ENCODE measurements around the gene YY1.
A peak's percentile ranks its signal among the peaks of the same experiment; 100 is the strongest.
"Not testable (repeated sequence)": the region's sequence is repeated elsewhere in the genome, so short reads cannot be mapped to it uniquely, and the experiment has no call there.

The YY1 gene

DNA sequence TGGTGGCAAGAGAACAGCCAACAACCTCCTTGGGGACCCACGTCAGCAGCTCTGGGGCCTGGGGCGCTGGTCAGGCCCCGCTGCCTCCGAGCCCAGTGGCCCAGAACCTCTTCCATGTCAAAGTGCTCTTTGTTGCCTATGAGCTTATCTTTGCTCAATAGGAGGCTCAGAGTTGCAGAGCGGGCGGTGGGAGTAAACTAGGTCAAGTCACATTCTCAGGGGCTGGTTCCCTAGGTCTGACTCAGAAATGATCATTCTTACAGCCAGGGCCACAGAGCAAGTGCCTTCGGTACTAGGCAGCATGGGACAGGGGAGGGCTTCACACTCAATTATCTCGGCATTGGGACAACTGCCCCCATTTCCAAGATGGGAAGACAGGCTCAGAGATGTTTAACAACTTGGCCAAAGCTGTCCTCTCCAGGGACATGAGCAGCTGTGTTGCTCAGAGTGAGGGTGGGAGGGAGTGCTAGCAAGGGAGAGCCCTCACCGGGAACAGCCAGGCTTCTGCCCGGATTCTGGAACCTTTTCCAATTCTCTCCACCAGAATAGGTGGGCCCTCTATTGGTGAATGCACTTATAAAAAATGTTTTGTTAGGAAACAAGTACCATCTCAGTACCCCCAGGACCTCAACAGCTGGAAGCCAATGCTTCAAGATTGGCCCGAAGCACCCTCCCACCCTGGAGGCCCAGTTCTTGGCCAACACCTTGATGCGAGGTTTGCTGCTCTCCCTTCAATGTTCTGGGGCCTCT lies 55.4 kb downstream of the YY1 start:
- Histone ChIP-seq H3K27me3 (ENCODE audit: low read depth, low read length) (no peaks in the 10 kb centered on the region), H3K9me3 (ENCODE audit: control insufficient read depth in 1 of 2, low read length in 2 of 2) (no peaks in the 10 kb centered on the region), H3K36me3 (ENCODE audit: control insufficient read depth in 1 of 2, insufficient read depth in 2 of 2, low read length in 2 of 2) (peaks cover 0 to 15% of the 10 kb centered on the region in 2 donors), H3K4me3 (ENCODE audit: low read depth in 1 of 2, low read length in 2 of 2) (no peak overlapping the region), H3K4me1 (ENCODE audit: control insufficient read depth in 1 of 2, insufficient read depth in 2 of 2, low read length in 2 of 2) (peaks cover 4 to 23% of the 10 kb centered on the region in 2 donors), H3K27ac (ENCODE audit: low read length) (no peak overlapping the region)

DNA sequence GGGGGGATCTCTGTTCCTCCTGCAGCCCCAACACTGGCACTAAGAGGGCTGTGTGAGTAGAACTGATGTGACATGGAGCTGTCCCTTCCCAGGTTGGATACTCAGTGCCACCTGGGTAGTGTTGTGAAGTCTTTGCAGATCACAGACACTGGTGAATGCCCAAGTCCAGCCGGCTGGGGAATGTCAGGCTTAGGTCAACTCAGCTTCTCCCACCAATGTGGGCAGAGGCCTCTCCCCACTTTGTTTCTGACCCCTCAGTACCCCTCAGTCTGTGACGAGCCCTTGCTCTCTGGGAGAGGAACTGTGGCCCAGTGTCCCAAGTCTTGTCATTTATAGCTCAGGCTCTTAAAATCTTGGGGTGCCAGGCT lies 56.0 kb downstream of the YY1 start:
- no peak overlapping the region for H3K27ac ChIP-seq (ENCODE audit: low read length)
- no peaks in the 10 kb centered on the region for H3K9me3 ChIP-seq (ENCODE audit: control insufficient read depth in 1 of 2, low read length in 2 of 2)

DNA sequence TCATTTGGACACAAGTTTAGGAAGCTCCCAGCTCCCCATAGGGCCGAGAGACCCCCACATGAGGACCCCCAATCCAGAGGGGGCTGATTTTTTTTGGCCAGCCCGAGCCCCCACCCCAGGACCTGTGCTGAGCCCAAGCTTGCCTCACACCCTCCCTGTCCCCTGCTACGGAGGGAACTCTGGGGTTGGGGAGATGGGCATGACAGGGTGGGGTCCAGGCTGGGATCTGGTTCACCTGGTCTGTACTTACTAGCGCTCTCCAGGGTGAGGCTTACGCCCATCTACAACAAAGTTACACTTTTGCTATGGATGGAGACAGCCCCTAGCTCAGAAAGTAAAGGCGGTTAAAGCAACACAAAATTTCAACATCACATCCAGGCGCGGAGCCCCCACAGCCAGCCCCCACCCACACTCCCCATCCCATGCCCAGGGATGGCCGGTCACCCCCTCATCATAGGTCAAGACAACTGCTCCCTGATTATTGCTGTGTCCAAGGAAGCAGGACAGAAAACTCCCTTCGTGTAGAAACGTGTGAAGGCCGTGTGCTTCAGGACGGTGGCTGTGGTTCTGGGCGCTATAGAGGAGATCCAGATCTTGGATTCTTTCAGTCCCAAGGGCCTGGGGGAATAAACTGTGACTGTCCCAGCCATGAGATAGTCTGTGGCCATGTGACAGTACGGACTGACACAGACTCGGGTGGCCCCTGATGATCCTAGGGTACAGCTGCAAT lies 56.6 kb downstream of the YY1 start:
- H3K36me3 ChIP-seq (ENCODE audit: control insufficient read depth in 1 of 2, insufficient read depth in 2 of 2, low read length in 2 of 2) = peaks cover 0 to 15% of the 10 kb centered on the region in 2 donors
- H3K9me3 ChIP-seq (ENCODE audit: control insufficient read depth in 1 of 2, low read length in 2 of 2) = no peaks in the 10 kb centered on the region
- H3K27me3 ChIP-seq (ENCODE audit: low read depth, low read length) = no peaks in the 10 kb centered on the region
- H3K27ac ChIP-seq (ENCODE audit: low read length) = no peak overlapping the region
- peaks cover 4 to 23% of the 10 kb centered on the region in 2 donors for H3K4me1 ChIP-seq (ENCODE audit: control insufficient read depth in 1 of 2, insufficient read depth in 2 of 2, low read length in 2 of 2)
- H3K4me3 ChIP-seq (ENCODE audit: low read depth in 1 of 2, low read length in 2 of 2) = no peak overlapping the region

More for the DNA sequence above, 56.0 kb downstream of the YY1 start:
- H3K4me3 ChIP-seq (ENCODE audit: low read depth in 1 of 2, low read length in 2 of 2) = no peak overlapping the region
- H3K4me1 ChIP-seq (ENCODE audit: control insufficient read depth in 1 of 2, insufficient read depth in 2 of 2, low read length in 2 of 2) = peaks cover 4 to 23% of the 10 kb centered on the region in 2 donors
- H3K36me3 ChIP-seq (ENCODE audit: control insufficient read depth in 1 of 2, insufficient read depth in 2 of 2, low read length in 2 of 2) = peaks cover 0 to 15% of the 10 kb centered on the region in 2 donors
- H3K27me3 ChIP-seq (ENCODE audit: low read depth, low read length) = no peaks in the 10 kb centered on the region

DNA sequence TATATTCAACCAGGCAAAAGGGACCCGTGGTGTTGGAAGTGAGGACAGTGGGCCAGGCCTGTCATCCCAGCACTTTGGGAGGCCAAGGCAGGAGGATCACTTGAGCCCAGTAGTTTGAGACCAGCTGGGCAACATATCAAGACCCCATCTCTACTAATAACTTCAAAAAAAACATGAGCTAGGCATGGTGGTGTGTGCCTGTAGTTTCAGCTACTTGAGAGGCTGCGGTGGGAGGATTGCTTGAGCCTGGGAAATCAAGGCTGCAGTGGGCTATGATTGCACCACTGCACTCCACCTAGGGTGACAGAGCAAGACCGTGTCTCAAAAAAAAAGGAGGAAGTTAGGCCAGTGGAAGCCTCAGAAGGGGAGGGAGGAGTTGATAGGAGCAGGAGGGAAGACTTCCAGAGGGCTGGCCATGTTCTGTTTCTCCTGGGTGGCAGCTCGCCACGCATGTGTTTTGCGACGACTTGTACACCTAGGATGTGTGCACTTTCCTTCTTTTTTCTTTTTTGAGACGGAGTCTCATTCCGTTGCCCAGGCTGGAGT lies 57.2 kb downstream of the YY1 start:
- Histone ChIP-seq H3K9me3 (ENCODE audit: control insufficient read depth in 1 of 2, low read length in 2 of 2) (no peaks in the 10 kb centered on the region), H3K36me3 (ENCODE audit: control insufficient read depth in 1 of 2, insufficient read depth in 2 of 2, low read length in 2 of 2) (peaks cover 0 to 14% of the 10 kb centered on the region in 2 donors), H3K4me3 (ENCODE audit: low read depth in 1 of 2, low read length in 2 of 2) (no peak overlapping the region), H3K27ac (ENCODE audit: low read length) (no peak overlapping the region), H3K4me1 (ENCODE audit: control insufficient read depth in 1 of 2, insufficient read depth in 2 of 2, low read length in 2 of 2) (peaks cover 4 to 23% of the 10 kb centered on the region in 2 donors), H3K27me3 (ENCODE audit: low read depth, low read length) (no peaks in the 10 kb centered on the region)

DNA sequence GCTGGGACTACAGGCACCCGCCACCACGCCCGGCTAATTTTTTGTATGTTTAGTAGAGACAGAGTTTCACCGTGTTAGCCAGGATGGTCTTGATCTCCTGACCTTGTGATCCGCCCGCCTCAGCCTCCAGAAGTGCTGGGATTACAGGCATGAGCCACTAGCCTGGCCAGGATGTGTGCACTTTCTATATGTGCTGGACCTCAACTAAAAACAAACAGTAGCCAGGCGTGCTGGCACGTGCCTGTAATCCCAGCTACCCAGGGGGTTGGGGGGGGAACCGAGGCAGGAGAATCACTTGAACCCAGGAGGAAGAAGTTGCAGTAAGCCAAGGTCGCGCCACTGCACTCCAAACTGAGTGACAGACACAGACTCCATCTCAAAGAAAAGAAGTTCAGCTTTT lies 57.8 kb downstream of the YY1 start:
- not testable (repeated sequence) for H3K27me3 ChIP-seq (ENCODE audit: low read depth, low read length); H3K9me3 ChIP-seq (ENCODE audit: control insufficient read depth in 1 of 2, low read length in 2 of 2); H3K36me3 ChIP-seq (ENCODE audit: control insufficient read depth in 1 of 2, insufficient read depth in 2 of 2, low read length in 2 of 2); H3K27ac ChIP-seq (ENCODE audit: low read length)
- peak overlapping the region in 1 of 2 donors; percentile 39 for H3K4me3 ChIP-seq (ENCODE audit: low read depth in 1 of 2, low read length in 2 of 2)
- peaks cover 4 to 23% of the 10 kb centered on the region in 2 donors for H3K4me1 ChIP-seq (ENCODE audit: control insufficient read depth in 1 of 2, insufficient read depth in 2 of 2, low read length in 2 of 2)

DNA sequence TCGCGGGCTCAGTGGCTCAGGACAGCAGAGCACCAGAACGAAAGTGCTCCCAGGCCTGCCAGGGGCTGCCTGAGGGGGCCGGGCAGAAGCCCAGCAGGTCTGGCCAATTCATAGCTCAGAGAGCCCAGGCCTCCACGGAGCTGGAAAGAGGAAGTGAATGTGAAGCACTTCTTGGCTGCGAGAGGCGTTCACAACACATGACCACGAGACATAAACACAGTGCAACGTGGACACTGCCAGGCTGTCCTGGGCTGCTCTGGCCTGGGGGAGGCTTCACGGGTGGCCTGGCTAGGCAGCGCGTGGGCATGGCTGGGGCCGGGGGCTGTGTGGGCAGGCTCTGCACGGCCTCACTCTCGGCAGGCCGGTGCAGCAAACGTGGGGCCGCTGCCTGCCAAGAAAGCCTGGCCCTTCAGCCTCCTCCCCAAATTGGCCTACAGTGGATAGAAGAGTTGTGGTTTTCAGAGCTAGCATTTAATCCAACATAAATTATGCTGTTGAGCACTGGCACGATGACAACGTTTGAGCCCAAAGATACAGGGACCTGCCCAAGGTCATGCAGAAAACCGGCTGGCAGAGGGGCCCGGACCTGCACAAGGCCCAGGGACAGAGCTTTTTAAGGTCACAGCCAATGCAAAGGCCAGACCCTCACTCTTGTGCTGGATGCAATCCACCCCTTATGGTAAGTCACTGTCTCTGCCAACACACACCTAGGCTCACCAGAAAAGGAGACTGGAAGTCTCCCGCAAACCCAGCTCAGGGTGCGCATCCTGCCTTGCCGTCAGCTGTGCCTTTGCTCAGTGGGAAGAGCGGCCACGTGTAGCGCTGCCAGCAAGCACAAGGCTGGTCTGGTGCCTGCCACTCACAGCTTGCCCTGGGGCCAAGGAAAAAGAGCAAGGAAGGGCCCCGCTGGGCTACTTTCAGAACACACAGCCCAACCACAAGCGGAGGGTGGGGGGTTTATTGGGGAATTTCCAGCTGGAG lies 58.7 kb downstream of the YY1 start:
- Histone ChIP-seq H3K4me1 (ENCODE audit: control insufficient read depth in 1 of 2, insufficient read depth in 2 of 2, low read length in 2 of 2) (peaks cover 4 to 23% of the 10 kb centered on the region in 2 donors), H3K4me3 (ENCODE audit: low read depth in 1 of 2, low read length in 2 of 2) (peak overlapping the region in 1 of 2 donors; percentile 39), H3K9me3 (ENCODE audit: control insufficient read depth in 1 of 2, low read length in 2 of 2) (no peaks in the 10 kb centered on the region), H3K27me3 (ENCODE audit: low read depth, low read length) (no peaks in the 10 kb centered on the region), H3K36me3 (ENCODE audit: control insufficient read depth in 1 of 2, insufficient read depth in 2 of 2, low read length in 2 of 2) (no peaks in the 10 kb centered on the region), H3K27ac (ENCODE audit: low read length) (no peak overlapping the region)

DNA sequence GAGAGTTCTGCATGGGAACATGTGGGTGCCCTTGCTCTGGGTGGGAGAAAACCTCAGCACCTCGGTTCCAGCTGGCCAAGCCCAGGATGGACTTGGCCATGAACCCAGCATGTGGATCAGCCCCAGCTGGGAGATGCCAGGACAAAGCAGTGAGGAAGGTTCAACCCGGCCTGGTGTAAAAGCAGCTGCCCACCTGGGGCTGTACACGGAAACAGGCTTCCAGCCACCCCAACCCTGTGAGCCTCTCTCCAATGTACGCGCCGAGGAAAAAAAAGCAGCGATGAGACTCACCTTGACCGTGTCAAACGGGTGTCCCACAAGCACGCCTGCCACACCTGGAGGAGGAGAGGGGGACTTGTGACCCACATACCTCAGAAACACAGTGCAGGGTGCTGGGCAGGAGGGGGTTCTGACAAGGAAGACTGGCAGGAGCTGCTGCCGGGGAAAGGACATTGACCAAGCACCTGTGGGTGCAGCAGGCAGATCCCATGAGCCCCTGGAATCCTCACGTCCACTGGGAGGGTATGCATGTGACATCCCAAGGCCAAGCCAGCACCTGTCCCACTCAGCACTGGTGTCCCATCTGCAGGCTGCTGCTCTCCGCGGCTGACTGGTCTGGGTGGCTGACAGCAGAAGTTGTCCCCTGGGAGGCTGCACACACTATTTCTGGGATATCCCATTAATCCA lies 59.8 kb downstream of the YY1 start:
- peaks cover 4 to 23% of the 10 kb centered on the region in 2 donors for H3K4me1 ChIP-seq (ENCODE audit: control insufficient read depth in 1 of 2, insufficient read depth in 2 of 2, low read length in 2 of 2)
- H3K36me3 ChIP-seq (ENCODE audit: control insufficient read depth in 1 of 2, insufficient read depth in 2 of 2, low read length in 2 of 2) = no peaks in the 10 kb centered on the region
- no peaks in the 10 kb centered on the region for H3K27me3 ChIP-seq (ENCODE audit: low read depth, low read length)
- H3K4me3 ChIP-seq (ENCODE audit: low read depth in 1 of 2, low read length in 2 of 2) = no peak overlapping the region
- H3K27ac ChIP-seq (ENCODE audit: low read length) = no peak overlapping the region
- no peaks in the 10 kb centered on the region for H3K9me3 ChIP-seq (ENCODE audit: control insufficient read depth in 1 of 2, low read length in 2 of 2)

DNA sequence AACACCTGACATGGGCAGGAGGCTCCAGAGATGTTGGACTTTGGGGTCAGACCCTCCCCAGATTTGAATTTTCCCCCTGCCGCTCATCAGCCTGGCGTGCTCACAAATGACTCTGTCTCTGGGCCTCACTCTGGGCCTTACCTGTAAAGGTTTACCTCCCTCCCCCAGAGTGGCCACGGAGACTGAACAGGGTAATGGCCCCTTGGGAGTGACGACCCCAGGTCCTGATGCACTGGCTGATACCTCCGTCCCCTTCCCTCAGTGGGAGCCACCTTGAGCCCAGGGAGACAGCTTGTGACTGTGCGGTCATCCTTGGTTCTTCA lies 60.3 kb downstream of the YY1 start:
- H3K4me3 ChIP-seq (ENCODE audit: low read depth in 1 of 2, low read length in 2 of 2) = no peak overlapping the region
- no peaks in the 10 kb centered on the region for H3K9me3 ChIP-seq (ENCODE audit: control insufficient read depth in 1 of 2, low read length in 2 of 2)
- no peaks in the 10 kb centered on the region for H3K36me3 ChIP-seq (ENCODE audit: control insufficient read depth in 1 of 2, insufficient read depth in 2 of 2, low read length in 2 of 2)
- no peaks in the 10 kb centered on the region for H3K27me3 ChIP-seq (ENCODE audit: low read depth, low read length)
- H3K4me1 ChIP-seq (ENCODE audit: control insufficient read depth in 1 of 2, insufficient read depth in 2 of 2, low read length in 2 of 2) = peaks cover 4 to 24% of the 10 kb centered on the region in 2 donors
- no peak overlapping the region for H3K27ac ChIP-seq (ENCODE audit: low read length)

DNA sequence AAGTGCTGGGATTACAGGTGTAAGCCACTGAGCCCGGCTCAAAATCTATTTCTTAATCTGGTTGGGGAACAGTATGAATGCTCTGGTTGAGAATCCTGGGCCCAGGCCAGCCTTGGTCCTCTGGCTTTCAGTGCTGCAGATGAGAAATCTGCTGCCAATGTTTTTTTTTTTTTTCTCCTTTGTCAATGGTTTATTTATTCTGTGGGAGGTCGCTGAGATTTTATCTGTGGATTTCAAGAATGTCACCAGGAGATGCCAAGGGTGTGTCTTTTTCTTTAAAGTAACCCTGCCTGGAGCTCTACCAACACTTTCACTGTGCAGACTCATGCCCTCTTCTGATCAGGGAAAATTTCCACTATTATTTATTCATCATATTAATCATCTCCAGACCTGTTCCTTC lies 63.7 kb downstream of the YY1 start:
- Histone ChIP-seq H3K36me3 (ENCODE audit: control insufficient read depth in 1 of 2, insufficient read depth in 2 of 2, low read length in 2 of 2) (no peaks in the 10 kb centered on the region), H3K9me3 (ENCODE audit: control insufficient read depth in 1 of 2, low read length in 2 of 2) (no peaks in the 10 kb centered on the region), H3K27ac (ENCODE audit: low read length) (no peak overlapping the region), H3K4me1 (ENCODE audit: control insufficient read depth in 1 of 2, insufficient read depth in 2 of 2, low read length in 2 of 2) (peaks cover 3 to 21% of the 10 kb centered on the region in 2 donors), H3K27me3 (ENCODE audit: low read depth, low read length) (no peaks in the 10 kb centered on the region), H3K4me3 (ENCODE audit: low read depth in 1 of 2, low read length in 2 of 2) (no peak overlapping the region)

DNA sequence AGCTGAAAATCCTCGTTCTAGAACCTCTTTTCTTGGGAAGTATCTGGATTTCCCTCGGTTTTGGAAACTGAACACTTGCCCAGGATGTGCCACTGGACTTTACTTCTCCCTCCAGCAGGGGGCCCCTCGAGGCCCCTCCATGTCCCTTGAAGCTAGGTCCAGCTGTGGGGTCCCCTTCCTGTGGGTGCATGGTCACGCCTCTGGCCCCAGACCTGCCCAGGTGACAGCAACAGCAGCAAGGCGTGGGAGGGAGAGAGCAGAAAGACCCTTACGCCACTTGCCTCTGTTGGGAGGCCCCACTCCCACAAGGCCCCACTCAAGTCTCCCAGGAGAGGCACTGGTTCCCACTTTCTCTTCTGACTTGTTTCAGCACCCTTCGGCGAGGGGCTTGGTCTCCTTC lies 64.2 kb downstream of the YY1 start:
- H3K4me3 ChIP-seq (ENCODE audit: low read depth in 1 of 2, low read length in 2 of 2) = no peak overlapping the region
- no peaks in the 10 kb centered on the region for H3K27me3 ChIP-seq (ENCODE audit: low read depth, low read length)
- H3K9me3 ChIP-seq (ENCODE audit: control insufficient read depth in 1 of 2, low read length in 2 of 2) = no peaks in the 10 kb centered on the region
- no peak overlapping the region for H3K27ac ChIP-seq (ENCODE audit: low read length)
- peaks cover 8 to 18% of the 10 kb centered on the region in 2 donors for H3K4me1 ChIP-seq (ENCODE audit: control insufficient read depth in 1 of 2, insufficient read depth in 2 of 2, low read length in 2 of 2)
- H3K36me3 ChIP-seq (ENCODE audit: control insufficient read depth in 1 of 2, insufficient read depth in 2 of 2, low read length in 2 of 2) = no peaks in the 10 kb centered on the region
